Endothelial cell of umbilical vein (primary cell): ENCODE measurements around the gene RASGEF1C.

Experiments
- EZH2 ChIP-seq: IDR thresholded peaks from 2 replicates; pipeline ENCODE4 v1.6.1; 2012; ENCODE audit warnings: borderline replicate concordance, low read depth, mild to moderate bottlenecking, moderate library complexity, low read length, inconsistent platforms; ENCODE audit not compliant: severe bottlenecking
- POLR2A ChIP-seq: IDR thresholded peaks from 2 replicates; pipeline ENCODE4 v1.6.1; 2012; ENCODE audit warnings: low read depth, mild to moderate bottlenecking, control low read depth, low read length
- POLR2AphosphoS5 ChIP-seq: IDR thresholded peaks from 2 replicates; pipeline ENCODE4 v1.6.1; 2012; ENCODE audit warnings: low read depth, mild to moderate bottlenecking, control low read depth, low read length, moderate library complexity; ENCODE audit not compliant: insufficient read depth
- TF ChIP-seq, protein P1 (sequence below): IDR thresholded peaks from 2 replicates; pipeline ENCODE4 v1.6.1; 2011; ENCODE audit not compliant: insufficient read depth, insufficient read length
- TF ChIP-seq, protein P2 (sequence below), 2 donors: IDR thresholded peaks; 1 replicate in 1 of 2; 2 replicates in 1 of 2; pipeline ENCODE4 v1.5.1; 2011; ENCODE audit warnings: low read length in 2 of 2, mild to moderate bottlenecking in 2 of 2, moderate library complexity in 2 of 2, control low read depth in 1 of 2, inconsistent platforms in 1 of 2, low read depth in 1 of 2; ENCODE audit not compliant: insufficient read depth in 1 of 2; ENCODE audit errors: extremely low read depth in 1 of 2

DNA sequence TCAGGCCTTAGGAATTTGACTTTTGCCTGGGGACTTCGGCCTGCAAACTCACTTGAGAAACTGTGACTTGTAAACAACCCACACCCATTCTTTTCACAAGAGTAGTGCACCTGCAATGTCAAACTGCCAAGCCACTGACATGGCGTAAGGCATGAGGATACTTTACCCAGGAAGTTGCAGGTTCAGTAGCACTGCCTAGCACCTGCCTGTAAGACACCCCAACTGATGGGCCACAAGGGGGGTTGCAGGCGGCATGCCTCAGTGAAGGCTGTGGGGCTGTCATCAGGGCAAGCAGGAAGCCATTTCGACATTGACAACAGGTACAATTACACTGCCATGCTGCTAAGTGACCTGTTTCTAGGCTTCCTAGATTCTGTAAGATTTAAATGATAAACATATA is 41.3 kb upstream of the RASGEF1C start:
- TF ChIP-seq, protein P1, sequence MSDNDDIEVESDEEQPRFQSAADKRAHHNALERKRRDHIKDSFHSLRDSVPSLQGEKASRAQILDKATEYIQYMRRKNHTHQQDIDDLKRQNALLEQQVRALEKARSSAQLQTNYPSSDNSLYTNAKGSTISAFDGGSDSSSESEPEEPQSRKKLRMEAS: no peak
- TF ChIP-seq, protein P2, sequence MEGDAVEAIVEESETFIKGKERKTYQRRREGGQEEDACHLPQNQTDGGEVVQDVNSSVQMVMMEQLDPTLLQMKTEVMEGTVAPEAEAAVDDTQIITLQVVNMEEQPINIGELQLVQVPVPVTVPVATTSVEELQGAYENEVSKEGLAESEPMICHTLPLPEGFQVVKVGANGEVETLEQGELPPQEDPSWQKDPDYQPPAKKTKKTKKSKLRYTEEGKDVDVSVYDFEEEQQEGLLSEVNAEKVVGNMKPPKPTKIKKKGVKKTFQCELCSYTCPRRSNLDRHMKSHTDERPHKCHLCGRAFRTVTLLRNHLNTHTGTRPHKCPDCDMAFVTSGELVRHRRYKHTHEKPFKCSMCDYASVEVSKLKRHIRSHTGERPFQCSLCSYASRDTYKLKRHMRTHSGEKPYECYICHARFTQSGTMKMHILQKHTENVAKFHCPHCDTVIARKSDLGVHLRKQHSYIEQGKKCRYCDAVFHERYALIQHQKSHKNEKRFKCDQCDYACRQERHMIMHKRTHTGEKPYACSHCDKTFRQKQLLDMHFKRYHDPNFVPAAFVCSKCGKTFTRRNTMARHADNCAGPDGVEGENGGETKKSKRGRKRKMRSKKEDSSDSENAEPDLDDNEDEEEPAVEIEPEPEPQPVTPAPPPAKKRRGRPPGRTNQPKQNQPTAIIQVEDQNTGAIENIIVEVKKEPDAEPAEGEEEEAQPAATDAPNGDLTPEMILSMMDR (IDR thresholded peaks at IDR 0.05; ENCODE audit: extremely low read depth in 1 of 2, insufficient read depth in 1 of 2, low read depth in 1 of 2, low read length in 2 of 2): no peak
- no peak for TF ChIP-seq POLR2A
- no peak for TF ChIP-seq POLR2AphosphoS5
- TF ChIP-seq EZH2: no peak
